Endothelial cell (in vitro differentiated cells): Measurements from ENCODE around the gene PTPN5. TPM values are rescaled to one million over a fixed set of nuclear protein-coding genes. Genes with fewer than 3 reads are reported as not detected.

ENCODE experiments used
- DNase-seq: peaks from one replicate; pipeline ENCODE4 v3.0.0; 2021; ENCODE audit warnings: low spot score
- H3K27ac Mint-ChIP-seq: one replicate; pipeline ENCODE4 v1.8.0; 2021; ENCODE audit warnings: mixed read lengths, inconsistent platforms; ENCODE audit not compliant: unreplicated experiment
- H3K27me3 Mint-ChIP-seq: one replicate; pipeline ENCODE4 v1.8.0; 2021; ENCODE audit warnings: mild to moderate bottlenecking, moderate library complexity, mixed read lengths, inconsistent platforms; ENCODE audit not compliant: unreplicated experiment
- H3K36me3 Mint-ChIP-seq: one replicate; pipeline ENCODE4 v1.8.0; 2021; ENCODE audit warnings: mild to moderate bottlenecking, low read depth, mixed read lengths, inconsistent platforms; ENCODE audit not compliant: unreplicated experiment
- H3K4me1 Mint-ChIP-seq: one replicate; pipeline ENCODE4 v1.8.0; 2021; ENCODE audit warnings: mild to moderate bottlenecking, mixed read lengths, inconsistent platforms; ENCODE audit not compliant: unreplicated experiment
- H3K4me3 Mint-ChIP-seq: one replicate; pipeline ENCODE4 v1.8.0; 2021; ENCODE audit warnings: mild to moderate bottlenecking, mixed read lengths, inconsistent platforms; ENCODE audit not compliant: unreplicated experiment
- H3K9me3 Mint-ChIP-seq: one replicate; pipeline ENCODE4 v1.8.0; 2021; ENCODE audit warnings: mixed read lengths, inconsistent platforms; ENCODE audit not compliant: unreplicated experiment
- total RNA-seq: library from RNA; stranded (reverse); fragmentation: NEBNext Ultra II Directional; extraction: Animal tissue kit (Norgen Biotek cat#: 25700); gene quantifications from one replicate; pipeline ENCODE4 v1.2.1, GENCODE V29; 2021; ENCODE audit not compliant: unreplicated experiment
- TF ChIP-seq, protein P1 (sequence below): fragments of 200-600 bp; sonication (generic); IDR thresholded peaks from one replicate; pipeline ENCODE4 v1.5.0; 2021; ENCODE audit warnings: antibody characterized with exemption; ENCODE audit not compliant: unreplicated experiment

PTPN5 gene
- total RNA-seq, 1 donor from 2014 or later = 16.4 TPM

DNA sequence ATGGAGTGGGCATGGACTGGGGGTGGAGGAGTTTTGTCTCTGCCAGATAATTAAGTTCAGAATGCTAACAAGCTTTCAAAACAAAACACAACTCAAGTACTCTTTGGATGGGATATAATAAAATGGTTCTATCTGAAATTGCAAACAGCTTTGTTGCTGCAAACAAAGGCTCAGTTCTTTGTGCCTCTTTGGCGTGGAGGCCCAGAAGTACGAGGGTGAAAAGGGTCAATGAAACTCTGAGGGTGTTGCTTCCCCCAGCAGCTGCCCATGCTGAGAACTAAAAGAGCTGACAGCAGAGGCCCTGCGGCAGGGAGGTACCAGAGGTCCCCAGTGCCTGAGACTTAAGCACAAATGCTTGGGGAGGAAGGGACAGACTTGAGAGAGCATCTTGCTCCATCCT is 39.1 kb downstream of the PTPN5 start:
- peaks cover 6% of the 10 kb centered on the region for H3K36me3 Mint-ChIP-seq
- peaks cover 5% of the 10 kb centered on the region for H3K27me3 Mint-ChIP-seq
- no peak overlapping the region for H3K4me3 Mint-ChIP-seq
- peaks cover 12% of the 10 kb centered on the region for H3K4me1 Mint-ChIP-seq
- H3K9me3 Mint-ChIP-seq = no peaks in the 10 kb centered on the region
- TF ChIP-seq, protein P1, sequence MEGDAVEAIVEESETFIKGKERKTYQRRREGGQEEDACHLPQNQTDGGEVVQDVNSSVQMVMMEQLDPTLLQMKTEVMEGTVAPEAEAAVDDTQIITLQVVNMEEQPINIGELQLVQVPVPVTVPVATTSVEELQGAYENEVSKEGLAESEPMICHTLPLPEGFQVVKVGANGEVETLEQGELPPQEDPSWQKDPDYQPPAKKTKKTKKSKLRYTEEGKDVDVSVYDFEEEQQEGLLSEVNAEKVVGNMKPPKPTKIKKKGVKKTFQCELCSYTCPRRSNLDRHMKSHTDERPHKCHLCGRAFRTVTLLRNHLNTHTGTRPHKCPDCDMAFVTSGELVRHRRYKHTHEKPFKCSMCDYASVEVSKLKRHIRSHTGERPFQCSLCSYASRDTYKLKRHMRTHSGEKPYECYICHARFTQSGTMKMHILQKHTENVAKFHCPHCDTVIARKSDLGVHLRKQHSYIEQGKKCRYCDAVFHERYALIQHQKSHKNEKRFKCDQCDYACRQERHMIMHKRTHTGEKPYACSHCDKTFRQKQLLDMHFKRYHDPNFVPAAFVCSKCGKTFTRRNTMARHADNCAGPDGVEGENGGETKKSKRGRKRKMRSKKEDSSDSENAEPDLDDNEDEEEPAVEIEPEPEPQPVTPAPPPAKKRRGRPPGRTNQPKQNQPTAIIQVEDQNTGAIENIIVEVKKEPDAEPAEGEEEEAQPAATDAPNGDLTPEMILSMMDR = no peak
- H3K27ac Mint-ChIP-seq = no peak overlapping the region
- no peak for DNase-seq

- TF ChIP-seq, protein P1 = no peak
- Mint-ChIP-seq H3K27me3 (peaks cover 5% of the 10 kb centered on the region), H3K4me3 (no peak overlapping the region), H3K27ac (no peak overlapping the region), H3K36me3 (peaks cover 6% of the 10 kb centered on the region), H3K4me1 (peaks cover 12% of the 10 kb centered on the region), H3K9me3 (no peaks in the 10 kb centered on the region)
- no peak for DNase-seq
Measured at GRCh38 chr11:18750944-18751343, 40.7 kb downstream of the PTPN5 start.

DNA sequence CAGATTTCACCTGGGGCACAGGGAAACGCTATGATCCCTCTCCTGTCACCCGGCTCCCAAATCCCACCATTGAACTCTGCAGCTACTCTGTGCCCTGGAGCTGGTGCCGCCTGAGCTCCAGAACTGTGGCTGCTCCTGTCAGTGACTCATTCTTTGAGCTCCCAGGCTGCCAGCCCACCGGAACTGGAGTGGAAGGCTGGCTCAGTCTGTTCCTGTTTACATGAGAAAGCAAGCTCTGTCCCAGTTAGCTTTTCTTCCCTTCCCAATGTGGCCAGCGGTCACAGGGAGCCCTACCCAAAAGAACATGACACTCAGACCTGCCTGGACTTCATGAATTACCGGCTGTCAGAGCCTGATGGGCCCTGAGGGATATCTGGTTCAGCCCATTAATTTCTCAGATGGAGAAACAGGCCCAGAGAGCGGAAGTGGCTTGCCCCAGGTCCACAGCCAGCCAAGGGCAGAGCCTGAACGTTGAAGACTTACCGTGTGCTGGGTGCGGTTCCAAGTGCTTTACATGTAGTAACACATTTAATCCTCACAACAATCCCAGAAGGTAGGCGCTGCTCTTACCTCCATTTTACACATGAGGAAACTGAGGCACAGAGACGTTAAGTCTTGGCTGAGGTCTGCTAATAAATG is 41.8 kb downstream of the PTPN5 start:
- TF ChIP-seq, protein P1 = no peak
- peaks cover 12% of the 10 kb centered on the region for H3K4me1 Mint-ChIP-seq
- H3K9me3 Mint-ChIP-seq = no peaks in the 10 kb centered on the region
- peak overlapping the region; percentile 97 for H3K27ac Mint-ChIP-seq
- H3K36me3 Mint-ChIP-seq = peaks cover 6% of the 10 kb centered on the region
- peaks cover 6% of the 10 kb centered on the region for H3K27me3 Mint-ChIP-seq
- peak; percentile 54 for DNase-seq
- no peak overlapping the region for H3K4me3 Mint-ChIP-seq

GRCh38 chr11:18748766-18749365 is 42.7 kb downstream of the PTPN5 start:
- Mint-ChIP-seq H3K4me1 (peaks cover 12% of the 10 kb centered on the region), H3K9me3 (no peaks in the 10 kb centered on the region)
- no peak for DNase-seq

DNA sequence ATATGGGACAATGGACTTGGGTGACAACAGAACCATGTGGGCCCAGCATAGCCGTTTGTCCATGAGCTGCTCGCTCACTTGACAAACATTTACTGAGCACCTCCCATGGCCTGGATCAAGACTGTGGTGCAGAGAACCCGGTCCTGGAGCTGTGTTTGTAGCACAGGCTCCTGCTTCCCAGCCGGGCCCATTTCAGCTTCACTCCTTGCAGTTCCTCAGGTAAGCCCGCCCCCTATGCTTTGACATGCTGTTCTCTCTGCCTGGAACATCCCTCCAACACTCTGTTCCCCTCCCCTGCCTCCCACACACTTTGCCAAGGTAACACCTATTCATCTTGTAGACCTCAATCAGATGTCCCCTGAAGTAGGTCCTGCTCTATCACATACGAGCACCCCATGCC is 46.3 kb downstream of the PTPN5 start:
- TF ChIP-seq, protein P1 = no peak
- Mint-ChIP-seq H3K4me3 (no peak overlapping the region), H3K9me3 (no peaks in the 10 kb centered on the region), H3K27ac (no peak overlapping the region), H3K36me3 (peaks cover under 1% of the 10 kb centered on the region), H3K4me1 (peaks cover 12% of the 10 kb centered on the region), H3K27me3 (peaks cover 1% of the 10 kb centered on the region)
- no peak for DNase-seq

More at GRCh38 chr11:18748766-18749365, 42.7 kb downstream of the PTPN5 start:
- H3K36me3 Mint-ChIP-seq = peaks cover 5% of the 10 kb centered on the region
- H3K27ac Mint-ChIP-seq = no peak overlapping the region
- TF ChIP-seq, protein P1 = no peak
- H3K27me3 Mint-ChIP-seq = peaks cover 4% of the 10 kb centered on the region
- no peak overlapping the region for H3K4me3 Mint-ChIP-seq
